Measurements from ENCODE around the gene KCNQ1.

- TF ChIP-seq CTCF (IDR thresholded peaks at IDR 0.05; ENCODE audit: insufficient read depth, low read length, poor library complexity, severe bottlenecking) = no peak
- no peak for TF ChIP-seq EZH2phosphoT487 (conservative IDR thresholded peaks at IDR 0.05; ENCODE audit: low read length)
These were observed 38.4 kb upstream of the KCNQ1 start for GRCh38 chr11:2406451-2406850.
